HG02943 (cell line): ENCODE results near the gene SV2C.

Experiments
- ATAC-seq: cut with Tn5 transposase; IDR thresholded peaks from one replicate; pipeline ENCODE4 v1.9.1; 2021; ENCODE audit warnings: mild to moderate bottlenecking, low read depth, moderate library complexity; ENCODE audit not compliant: unreplicated experiment

Gene SV2C

DNA sequence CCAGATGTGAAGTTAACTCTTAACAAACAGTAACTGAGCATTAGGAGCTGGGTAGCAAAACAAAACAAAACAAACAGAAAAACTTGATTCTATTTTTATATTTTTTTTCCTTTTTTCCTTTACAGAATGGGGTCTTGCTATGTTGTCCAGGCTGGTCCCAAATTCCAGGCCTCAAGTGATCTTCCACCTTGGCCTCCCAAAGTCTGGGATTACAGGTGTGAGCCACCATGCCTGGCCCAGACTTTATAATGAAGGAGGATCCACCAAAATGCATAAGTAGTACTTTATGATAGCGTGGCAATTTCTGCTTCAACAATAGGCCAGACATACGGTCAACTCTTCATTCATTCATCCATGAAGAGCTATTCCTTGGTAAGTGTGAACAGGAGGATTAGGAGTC, 314.0 kb downstream of the SV2C start:
- ATAC-seq = no peak

DNA sequence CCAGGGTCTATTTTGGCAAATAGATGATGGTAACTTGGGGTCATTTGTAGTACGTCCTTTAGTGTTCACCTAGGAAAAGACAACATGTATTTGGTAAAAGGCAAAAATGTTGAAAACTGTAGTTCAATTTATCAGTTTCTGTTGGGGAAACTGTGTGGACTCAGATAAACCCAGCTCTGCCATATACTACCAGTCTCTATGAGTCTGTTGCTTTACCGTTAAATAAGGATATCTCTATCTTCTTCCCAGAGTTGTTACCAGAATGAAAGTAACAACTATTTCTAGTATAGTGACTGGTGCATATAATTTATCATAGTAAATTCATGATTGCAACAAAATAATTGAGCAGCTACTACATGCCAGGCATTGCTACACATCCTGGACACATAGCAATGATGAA, 316.1 kb downstream of the SV2C start:
- ATAC-seq = no peak

DNA sequence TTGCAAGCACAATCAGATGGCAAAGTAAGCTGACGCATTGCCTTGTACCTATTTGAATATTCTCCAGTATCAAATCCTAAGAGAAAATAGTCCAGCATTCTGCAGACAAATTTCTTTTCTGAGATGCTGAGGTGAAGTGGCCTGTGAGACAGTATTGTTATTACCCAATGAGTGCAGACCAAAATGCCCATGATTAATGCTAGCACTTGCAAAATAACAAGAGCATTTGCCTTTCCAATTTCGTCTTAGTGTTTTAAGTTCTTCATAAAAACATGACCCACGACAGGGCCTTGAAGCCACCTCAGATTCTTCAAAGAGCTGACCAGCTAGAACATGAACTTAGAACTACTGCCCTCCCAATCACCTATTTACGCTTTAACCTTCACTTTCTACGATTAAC, 317.3 kb downstream of the SV2C start:
- no peak for ATAC-seq

DNA sequence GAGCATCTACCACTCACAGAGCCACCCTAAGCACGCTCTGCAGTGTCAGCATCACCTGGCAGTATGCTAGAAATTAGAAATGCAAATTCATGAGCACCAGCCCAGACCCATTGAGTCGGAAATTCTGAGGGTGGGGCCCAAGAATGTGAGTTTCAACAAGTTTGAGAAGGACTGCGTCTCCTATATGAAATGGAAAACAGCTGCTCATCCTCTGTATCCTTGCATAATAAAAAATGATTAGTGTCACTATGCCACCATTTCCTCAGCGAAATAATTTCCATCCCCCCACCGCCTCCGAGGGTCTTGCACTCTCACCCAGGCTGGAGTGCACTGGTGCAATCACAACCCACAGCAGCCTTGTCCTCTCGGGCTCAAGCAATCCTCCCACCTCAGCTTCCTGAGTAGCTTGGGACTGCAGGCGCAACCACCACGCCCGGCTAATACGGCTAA, 318.6 kb downstream of the SV2C start:
- ATAC-seq = no peak

DNA sequence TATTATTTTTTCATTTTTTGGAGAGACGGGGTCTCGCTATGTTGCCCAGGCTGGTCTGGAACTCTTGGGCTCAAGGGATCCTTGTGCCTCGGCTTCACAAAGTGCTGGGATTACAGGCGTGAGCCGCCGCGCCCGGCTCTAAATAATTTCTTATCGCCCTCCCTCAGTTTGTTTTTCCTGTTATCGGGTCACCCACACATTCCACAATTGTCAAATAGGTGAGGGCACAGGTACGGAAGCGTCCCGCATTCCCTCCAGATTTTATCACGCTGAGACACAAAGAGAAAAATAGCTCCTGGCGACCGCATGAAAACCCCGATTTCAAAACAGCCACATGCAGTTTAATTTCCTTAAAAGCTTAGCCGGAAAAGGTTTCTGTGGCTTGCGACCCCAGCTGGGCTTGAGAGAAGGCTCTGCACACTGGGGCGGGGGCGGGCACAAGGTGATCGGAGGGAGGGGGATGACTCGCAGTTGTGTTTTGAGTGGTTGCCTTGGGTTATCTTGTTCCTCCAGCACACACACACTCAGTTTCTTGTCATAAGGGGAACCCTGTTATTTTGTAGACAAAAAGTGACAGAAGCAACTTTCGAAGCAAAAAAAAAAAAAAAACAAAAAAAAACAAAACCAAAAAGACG, 319.2 kb downstream of the SV2C start:
- peak; percentile 42 for ATAC-seq

DNA sequence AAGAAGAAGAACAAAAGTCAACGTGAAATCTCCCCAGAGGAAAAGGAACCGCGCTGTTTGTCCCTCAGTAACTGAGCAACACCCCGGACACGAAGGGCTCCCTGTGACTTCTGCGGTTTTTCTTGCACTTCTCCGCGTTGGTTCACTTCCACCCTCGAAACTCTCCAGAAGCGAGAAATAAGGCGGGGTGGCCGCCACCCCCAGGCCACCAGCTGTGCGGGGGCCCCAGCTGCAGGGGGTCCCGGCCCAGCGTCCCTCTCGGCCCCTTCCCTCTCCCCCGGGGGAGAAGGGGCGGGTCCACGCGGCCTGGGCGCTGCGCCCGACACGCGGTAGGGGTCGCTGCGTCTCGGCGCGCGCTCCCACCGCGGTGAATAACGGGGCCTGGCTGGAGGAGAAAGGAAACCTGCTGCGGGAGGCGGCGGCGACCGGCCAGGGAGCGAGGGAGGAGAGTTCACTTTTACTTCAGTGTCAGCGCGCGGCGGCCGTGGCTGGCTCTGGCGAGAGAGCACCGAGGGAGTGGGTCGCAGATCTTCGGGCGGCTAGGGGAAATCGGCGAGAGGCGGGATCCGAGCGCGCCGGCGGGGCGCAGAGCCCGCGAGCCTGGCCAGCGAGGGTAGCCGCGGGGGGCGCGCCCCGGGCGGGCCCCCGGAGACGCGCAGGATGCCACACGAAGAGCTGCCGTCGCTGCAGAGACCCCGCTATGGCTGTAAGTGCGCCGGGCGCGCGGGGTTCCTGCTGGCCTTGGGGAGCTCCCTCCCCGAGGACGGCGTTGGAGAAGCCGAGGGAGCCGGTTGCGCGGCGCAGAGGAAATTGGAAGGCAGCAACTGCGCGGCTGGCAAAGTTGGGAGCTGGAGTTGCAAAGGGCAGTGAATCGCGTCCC, 319.9 kb downstream of the SV2C start, which contains the start of gene IQGAP2:
IQGAP2 (plus strand) TSS at position 400 of the 880 bp plus-strand sequence; CDS start at position 661, 261 bp downstream.
- ATAC-seq = peak; percentile 44
